GM20431 (cell line): ENCODE data around the gene ALX4.

Source experiments
- in situ Hi-C: fragments of 300-500 bp; cut with MseI, MboI; formaldehyde crosslinking; loops from one replicate; pipeline ENCODE4 v1.15.0; 2020; ENCODE audit warnings: low sequenced_read_pairs; ENCODE audit not compliant: unreplicated experiment

The ALX4 gene

DNA sequence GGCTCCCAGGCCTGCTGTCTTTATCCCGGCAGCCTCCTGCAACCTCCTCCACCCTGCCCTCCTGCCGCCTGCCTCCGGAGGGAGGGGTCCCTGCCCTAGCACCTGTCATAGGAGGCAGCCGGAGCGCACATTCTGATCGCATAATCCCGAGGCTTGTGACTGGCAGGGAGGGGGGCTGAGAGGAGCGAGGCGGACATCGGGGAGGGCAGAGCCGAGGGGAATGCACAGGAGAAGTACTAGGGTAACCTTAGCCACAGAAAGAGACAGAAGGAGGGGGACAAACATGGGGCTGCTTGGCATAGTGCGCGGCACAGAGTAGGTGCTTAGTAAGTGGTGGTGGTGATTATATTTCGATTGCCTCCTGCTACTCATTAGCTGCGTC, 9.2 kb upstream of the ALX4 start:
- in situ Hi-C loops: no loop called here

DNA sequence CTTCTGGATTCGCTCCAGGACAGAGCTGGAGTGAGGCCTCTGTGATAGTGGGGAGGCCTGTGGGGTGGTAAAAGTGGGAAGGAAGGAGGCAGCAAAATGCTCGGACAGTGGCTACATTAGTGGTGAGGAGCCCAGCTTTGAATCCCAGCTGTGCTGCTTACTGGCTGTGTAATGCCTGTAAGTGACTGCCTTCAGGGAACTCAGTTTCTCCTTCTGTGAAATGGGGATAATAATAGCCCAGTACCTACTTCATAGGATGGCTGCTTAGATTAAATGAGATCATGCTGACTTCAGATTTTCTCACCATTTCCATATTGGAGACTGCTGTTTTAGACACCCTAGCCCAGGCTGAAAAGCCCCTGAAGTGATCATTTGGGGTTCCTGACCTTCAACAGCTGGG, 8.4 kb upstream of the ALX4 start:
- in situ Hi-C loops: no loop called here

- in situ Hi-C loops: no loop called here
Observed at GRCh38 chr11:44316659-44317240, 6.8 kb upstream of the ALX4 start.

- in situ Hi-C loops: no loop called here
Observed at GRCh38 chr11:44315947-44316658, 6.2 kb upstream of the ALX4 start.

- in situ Hi-C loops: no loop called here
Observed at GRCh38 chr11:44314733-44315132, 4.8 kb upstream of the ALX4 start.

- in situ Hi-C loops: no loop called here
Observed at GRCh38 chr11:44313761-44314489, 4.0 kb upstream of the ALX4 start.

DNA sequence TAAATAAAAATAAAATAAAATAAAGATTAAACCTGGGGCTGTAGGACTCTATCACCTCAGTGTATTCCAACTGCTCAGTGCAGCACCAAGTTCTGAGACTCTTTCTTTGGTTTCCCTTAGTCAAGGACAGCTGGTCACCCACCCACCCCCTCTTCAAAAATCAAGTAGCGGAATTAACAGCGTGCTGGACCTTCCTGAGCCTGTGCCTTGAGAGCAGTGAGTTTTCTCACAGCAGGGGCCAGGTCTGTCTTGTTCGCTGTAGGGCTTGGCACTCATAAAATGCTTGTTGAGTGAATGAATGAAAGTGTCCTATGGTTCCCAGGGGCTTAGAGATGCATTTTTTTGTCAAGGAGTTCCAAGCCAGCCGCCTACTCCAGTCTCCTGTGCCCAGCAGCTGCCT, 2.9 kb upstream of the ALX4 start:
- in situ Hi-C loops: no loop called here

DNA sequence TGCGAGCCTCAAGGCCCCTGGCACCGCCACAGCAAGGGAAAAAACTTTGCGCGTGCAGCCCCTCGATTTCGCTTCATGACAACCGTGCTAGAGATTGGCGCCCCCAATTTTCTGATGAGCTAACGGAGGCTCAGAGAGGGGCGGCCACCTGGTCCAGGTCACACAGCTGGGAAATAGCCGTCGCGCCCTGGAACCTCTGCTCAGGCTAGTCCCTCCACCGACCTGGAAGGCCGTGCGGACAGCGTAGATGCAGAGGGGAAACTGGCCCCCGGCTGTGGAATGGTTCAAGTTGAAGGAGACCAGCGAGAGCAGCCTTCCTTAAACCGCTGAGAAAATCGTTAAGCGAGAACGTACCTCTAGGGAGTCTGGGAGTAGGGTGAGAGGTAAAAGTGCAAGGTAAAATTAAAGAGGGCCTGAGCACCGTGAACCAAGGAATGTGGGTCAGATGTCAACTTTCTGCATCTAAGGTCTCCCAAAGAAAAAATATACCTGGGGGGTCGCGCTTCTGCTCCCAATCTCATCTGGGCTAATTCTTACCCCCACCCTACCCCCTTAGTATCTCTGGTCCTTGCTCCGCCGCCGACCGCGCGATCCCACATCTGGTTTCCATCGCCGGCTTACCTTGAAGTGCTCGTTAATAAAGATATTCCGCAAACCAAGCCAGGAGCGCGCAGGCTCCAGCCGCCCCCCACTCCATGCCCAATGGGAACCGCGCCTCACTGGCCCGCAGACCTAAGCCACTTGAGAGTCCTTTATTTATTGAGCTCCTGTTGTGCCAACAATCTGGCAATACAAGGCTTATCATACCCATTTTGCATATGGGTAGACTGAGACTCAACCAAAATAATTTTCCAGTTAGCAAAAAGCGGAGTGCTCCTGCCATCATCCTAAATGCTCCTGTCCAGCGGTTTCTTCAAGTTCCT, 1.7 kb upstream of the ALX4 start:
- in situ Hi-C loops: no loop called here

DNA sequence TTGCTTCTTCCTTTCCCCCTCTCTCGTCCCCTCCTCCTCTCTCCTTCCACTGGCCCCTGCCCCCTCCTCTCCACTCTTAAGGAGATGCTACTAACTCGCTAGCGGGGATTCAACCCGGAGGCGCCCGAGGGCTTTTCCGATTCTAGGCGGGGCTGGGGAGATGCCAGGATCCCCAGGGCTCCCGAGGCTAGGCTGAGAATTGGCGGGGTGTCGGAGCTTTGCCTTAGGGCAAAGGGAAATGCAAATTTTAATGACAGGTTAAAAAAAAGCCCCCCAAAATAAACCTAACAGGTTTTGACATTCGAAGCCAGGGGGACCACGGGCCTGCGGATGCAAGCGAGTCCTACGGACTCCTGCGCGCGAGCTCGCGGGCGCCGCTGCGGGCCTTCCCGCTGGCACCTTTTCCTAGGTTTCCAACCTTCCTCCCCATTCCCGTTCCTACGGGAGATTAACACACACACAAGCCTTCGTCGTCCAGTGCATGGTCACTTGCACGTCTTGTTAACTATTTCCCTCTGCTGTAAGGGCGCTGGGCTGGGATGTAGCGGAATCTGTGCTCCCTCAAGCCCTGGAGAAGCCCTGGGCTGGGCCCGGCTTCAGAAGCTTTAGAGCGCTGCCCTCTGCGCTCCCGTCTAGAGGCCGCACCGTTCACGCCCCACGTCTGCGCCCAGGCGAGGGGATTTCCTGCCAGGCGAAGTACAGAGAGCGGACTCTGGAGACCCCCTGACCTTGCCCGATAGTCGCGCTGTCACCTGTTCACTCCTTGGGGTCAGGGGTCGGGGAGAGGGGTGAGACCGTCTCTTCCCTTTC, 729 bp upstream of the ALX4 start:
- in situ Hi-C loops: no loop called here

GRCh38 chr11:44310206-44310462, 195 bp upstream of the ALX4 start:
- in situ Hi-C loops: no loop called here

GRCh38 chr11:44308923-44309477, 939 bp downstream of the ALX4 start:
- in situ Hi-C loops: no loop called here

DNA sequence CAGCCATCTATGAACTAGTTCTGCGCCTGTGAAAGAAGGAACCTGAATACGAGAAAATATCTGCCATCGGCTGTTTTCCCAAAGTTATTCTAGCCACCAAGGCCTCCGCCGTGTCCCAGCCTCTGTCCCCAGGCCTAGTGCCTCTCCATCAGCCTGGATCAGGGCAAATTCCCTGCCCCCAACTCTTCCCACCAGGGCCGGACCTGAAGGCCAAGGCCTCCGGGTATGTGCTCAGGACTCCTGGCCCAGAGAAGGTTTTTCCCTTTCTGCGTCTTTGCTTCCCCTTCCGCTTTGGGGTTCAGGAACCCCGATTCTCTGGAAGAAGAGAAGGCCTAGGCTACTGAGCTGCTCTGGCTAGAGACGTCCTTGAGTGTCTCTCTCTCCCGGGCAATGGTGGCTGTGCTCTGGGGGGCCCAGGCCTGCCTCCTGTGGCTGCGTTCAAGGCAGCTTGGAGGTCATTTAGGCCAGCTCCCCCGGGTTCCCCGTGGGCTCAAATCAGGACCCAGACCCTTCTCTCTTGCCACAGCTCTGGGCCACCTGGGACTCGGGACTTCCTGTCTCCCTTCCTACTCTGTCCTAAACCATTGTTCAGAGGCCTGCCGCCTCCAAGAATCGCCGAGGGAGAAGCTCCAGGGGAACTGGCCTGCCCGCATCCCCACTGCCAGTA, 1.6 kb downstream of the ALX4 start:
- in situ Hi-C loops: no loop called here

- in situ Hi-C loops: no loop called here
Observed at GRCh38 chr11:44307340-44308099, 2.4 kb downstream of the ALX4 start.

DNA sequence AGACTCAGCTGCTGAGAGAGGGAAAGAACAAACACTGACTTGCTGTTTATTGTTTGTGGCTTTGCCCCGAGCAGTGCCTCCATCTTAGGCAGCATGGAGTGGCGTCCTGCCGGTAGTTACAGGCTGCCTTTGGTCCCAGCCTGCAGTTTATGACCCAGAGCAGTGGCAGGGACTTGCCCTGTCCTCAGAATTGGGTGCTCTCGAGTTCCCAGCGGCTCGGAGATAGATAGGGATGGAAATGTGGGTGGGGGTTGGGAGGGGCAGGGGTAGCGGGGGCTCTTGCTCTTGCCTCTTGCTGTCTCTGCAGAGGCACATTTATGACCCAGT, 3.1 kb downstream of the ALX4 start:
- in situ Hi-C loops: no loop called here

GRCh38 chr11:44306052-44306917, 3.7 kb downstream of the ALX4 start:
- in situ Hi-C loops: no loop called here

GRCh38 chr11:44305470-44306051, 4.4 kb downstream of the ALX4 start:
- in situ Hi-C loops: no loop called here

DNA sequence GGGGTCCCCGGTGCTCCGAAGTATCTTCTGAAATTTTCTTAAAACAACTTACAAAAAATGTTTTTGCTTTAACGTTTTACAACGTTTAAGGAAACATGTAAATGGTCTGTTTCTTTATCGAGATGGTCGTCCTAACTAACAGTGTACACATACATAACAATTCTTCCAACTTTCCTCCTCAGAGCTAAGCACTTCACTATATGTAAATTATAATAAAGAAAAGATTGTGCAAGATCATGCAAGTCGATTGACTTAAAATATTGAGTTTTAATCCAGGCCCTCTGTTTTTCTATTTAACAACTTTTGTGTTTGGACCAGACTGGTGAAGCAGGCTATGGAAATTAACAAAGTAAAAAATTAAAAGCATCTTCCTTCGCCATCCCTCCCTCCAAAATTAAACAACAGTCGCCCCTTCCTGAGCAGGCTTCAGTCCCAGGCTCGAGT, 4.9 kb downstream of the ALX4 start:
- in situ Hi-C loops: no loop called here
